ENCODE measurements around the gene NELL2. TPM values are rescaled to one million over a fixed set of nuclear protein-coding genes. Genes with fewer than 3 reads are reported as not detected.

Gene NELL2
- total RNA-seq, 2 experiments from 2014 or later, result 0.95 to 1.8 TPM

GRCh38 chr12:44668443-44668842, 207.7 kb downstream of the NELL2 start:
- Histone ChIP-seq H2AFZ (ENCODE audit: low read length) (no peak overlapping the region), H3K4me2 (ENCODE audit: low read length) (no peak overlapping the region), H3K4me1 (ENCODE audit: insufficient read depth, low read length, poor library complexity, severe bottlenecking) (no peaks in the 10 kb centered on the region), H3K4me3 (ENCODE audit: low read depth, low read length, poor library complexity, severe bottlenecking) (no peak overlapping the region), H3K36me3 (ENCODE audit: insufficient read depth, low read length) (no peaks in the 10 kb centered on the region), H3K9me3 (ENCODE audit: low read length) (peaks cover 6% of the 10 kb centered on the region; the same call in 1 of the 2 replicates), H3K79me2 (ENCODE audit: insufficient read depth, low read depth, low read length) (no peaks in the 10 kb centered on the region), H4K20me1 (ENCODE audit: insufficient read depth, low read length) (no peaks in the 10 kb centered on the region), H3K9me2 (ENCODE audit: insufficient read depth, low read length) (no peaks in the 10 kb centered on the region), H3K27ac (ENCODE audit: low read depth, low read length, poor library complexity, severe bottlenecking) (no peak overlapping the region)
- no peak for DNase-seq (ENCODE audit: low spot score)
- intact Hi-C loops (cut with micrococcal nuclease; ENCODE audit: unreplicated experiment), result no loop called here
- CTCF ChIA-PET (ENCODE audit: unreplicated experiment), result no interaction called here
- no peak for TF ChIP-seq EZH2phosphoT487 (IDR thresholded peaks at IDR 0.05; ENCODE audit: borderline replicate concordance, low read depth, low read length)
- TF ChIP-seq, protein P1, sequence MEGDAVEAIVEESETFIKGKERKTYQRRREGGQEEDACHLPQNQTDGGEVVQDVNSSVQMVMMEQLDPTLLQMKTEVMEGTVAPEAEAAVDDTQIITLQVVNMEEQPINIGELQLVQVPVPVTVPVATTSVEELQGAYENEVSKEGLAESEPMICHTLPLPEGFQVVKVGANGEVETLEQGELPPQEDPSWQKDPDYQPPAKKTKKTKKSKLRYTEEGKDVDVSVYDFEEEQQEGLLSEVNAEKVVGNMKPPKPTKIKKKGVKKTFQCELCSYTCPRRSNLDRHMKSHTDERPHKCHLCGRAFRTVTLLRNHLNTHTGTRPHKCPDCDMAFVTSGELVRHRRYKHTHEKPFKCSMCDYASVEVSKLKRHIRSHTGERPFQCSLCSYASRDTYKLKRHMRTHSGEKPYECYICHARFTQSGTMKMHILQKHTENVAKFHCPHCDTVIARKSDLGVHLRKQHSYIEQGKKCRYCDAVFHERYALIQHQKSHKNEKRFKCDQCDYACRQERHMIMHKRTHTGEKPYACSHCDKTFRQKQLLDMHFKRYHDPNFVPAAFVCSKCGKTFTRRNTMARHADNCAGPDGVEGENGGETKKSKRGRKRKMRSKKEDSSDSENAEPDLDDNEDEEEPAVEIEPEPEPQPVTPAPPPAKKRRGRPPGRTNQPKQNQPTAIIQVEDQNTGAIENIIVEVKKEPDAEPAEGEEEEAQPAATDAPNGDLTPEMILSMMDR (conservative IDR thresholded peaks at IDR 0.05; ENCODE audit: low read length), result no peak
- BruUV-seq (replicated peaks), result no TSS peak
- POLR2A ChIA-PET, result no interaction called here

DNA sequence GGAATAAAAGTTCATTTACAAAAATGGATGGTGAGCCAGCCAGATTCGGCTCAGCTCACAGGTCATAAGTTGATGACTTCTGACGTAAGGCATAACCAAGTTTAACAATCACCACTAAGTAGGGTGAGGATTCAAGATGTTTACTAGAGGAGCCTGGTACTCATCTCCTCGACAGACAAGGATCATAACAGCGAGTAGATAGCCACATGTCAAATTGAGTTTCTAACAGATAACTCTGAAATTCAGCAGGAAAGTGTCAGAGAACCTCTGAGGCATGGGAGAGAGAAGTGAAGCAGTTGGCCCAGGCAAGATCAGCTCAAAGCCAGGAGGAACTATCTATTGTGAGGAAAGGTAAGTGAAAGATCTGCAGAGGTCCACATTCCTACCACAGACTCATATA, 208.7 kb downstream of the NELL2 start:
- POLR2A ChIA-PET, result interaction anchor here (0.6 kb wide), 1 partner anchor 22 kb away, joined by 3 read pairs; no protein-coding TSS in a partner anchor
- TF ChIP-seq EZH2phosphoT487 (IDR thresholded peaks at IDR 0.05; ENCODE audit: borderline replicate concordance, low read depth, low read length), result no peak
- TF ChIP-seq, protein P1 (conservative IDR thresholded peaks at IDR 0.05; ENCODE audit: low read length), result no peak
- intact Hi-C loops (cut with micrococcal nuclease; ENCODE audit: unreplicated experiment), result no loop called here

DNA sequence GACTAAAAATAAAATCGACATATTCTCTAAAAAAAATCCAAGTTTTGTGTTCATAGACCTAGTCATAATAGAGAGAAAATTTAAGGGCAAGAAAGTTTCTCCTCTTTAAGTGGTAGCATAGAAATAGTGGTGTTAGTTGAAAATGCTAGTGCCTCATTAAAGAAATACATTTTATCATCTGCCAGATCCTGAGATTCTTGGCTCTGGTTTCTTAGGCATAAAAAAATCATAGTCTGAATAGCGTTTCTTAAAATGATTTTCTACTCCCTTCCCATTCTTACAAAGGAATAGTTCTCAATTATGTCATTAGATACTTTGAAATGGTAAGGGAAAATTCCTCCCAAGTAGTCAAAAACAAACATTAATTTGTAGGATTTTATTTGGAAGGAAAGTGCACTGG, 212.8 kb downstream of the NELL2 start:
- no peaks in the 10 kb centered on the region for H4K20me1 ChIP-seq (ENCODE audit: insufficient read depth, low read length)
- H3K9me2 ChIP-seq (ENCODE audit: insufficient read depth, low read length), result no peaks in the 10 kb centered on the region
- ChIA-PET CTCF (ENCODE audit: unreplicated experiment) (no interaction called here), POLR2A (interaction anchor here (1.6 kb wide), 1 partner anchor 16 kb away, joined by 4 read pairs; no protein-coding TSS in a partner anchor)
- H3K27ac ChIP-seq (ENCODE audit: low read depth, low read length, poor library complexity, severe bottlenecking), result no peak overlapping the region
- DNase-seq (ENCODE audit: low spot score), result no peak
- no peaks in the 10 kb centered on the region for H3K36me3 ChIP-seq (ENCODE audit: insufficient read depth, low read length)
- intact Hi-C loops (cut with micrococcal nuclease; ENCODE audit: unreplicated experiment), result no loop called here
- H3K4me3 ChIP-seq (ENCODE audit: low read depth, low read length, poor library complexity, severe bottlenecking), result no peak overlapping the region
- no peak overlapping the region for H3K4me2 ChIP-seq (ENCODE audit: low read length)
- TF ChIP-seq, protein P1 (conservative IDR thresholded peaks at IDR 0.05; ENCODE audit: low read length), result no peak
- no peak for TF ChIP-seq EZH2phosphoT487 (IDR thresholded peaks at IDR 0.05; ENCODE audit: borderline replicate concordance, low read depth, low read length)
- no peak overlapping the region for H2AFZ ChIP-seq (ENCODE audit: low read length)
- no peaks in the 10 kb centered on the region for H3K79me2 ChIP-seq (ENCODE audit: insufficient read depth, low read depth, low read length)
- H3K4me1 ChIP-seq (ENCODE audit: insufficient read depth, low read length, poor library complexity, severe bottlenecking), result no peaks in the 10 kb centered on the region
- no peaks in the 10 kb centered on the region for H3K9me3 ChIP-seq (ENCODE audit: low read length)
- BruUV-seq (replicated peaks), result no TSS peak

More for the DNA sequence above, 208.7 kb downstream of the NELL2 start:
- Histone ChIP-seq H3K4me1 (ENCODE audit: insufficient read depth, low read length, poor library complexity, severe bottlenecking) (no peaks in the 10 kb centered on the region), H2AFZ (ENCODE audit: low read length) (no peak overlapping the region), H4K20me1 (ENCODE audit: insufficient read depth, low read length) (no peaks in the 10 kb centered on the region), H3K4me2 (ENCODE audit: low read length) (no peak overlapping the region), H3K36me3 (ENCODE audit: insufficient read depth, low read length) (no peaks in the 10 kb centered on the region), H3K9me2 (ENCODE audit: insufficient read depth, low read length) (no peaks in the 10 kb centered on the region), H3K9me3 (ENCODE audit: low read length) (peaks cover 6% of the 10 kb centered on the region; the same call in 1 of the 2 replicates), H3K27ac (ENCODE audit: low read depth, low read length, poor library complexity, severe bottlenecking) (no peak overlapping the region), H3K4me3 (ENCODE audit: low read depth, low read length, poor library complexity, severe bottlenecking) (no peak overlapping the region), H3K79me2 (ENCODE audit: insufficient read depth, low read depth, low read length) (no peaks in the 10 kb centered on the region)
- no TSS peak for BruUV-seq (replicated peaks)
- no peak for DNase-seq (ENCODE audit: low spot score)
- CTCF ChIA-PET (ENCODE audit: unreplicated experiment), result no interaction called here

Measured in OCI-LY7 (cell line).